Activated T-cell treated with anti-CD3 and anti-CD28 coated beads, Interleukin-2, amount 50 U/mL, for 4 hours (primary cell): ENCODE data around the gene KLHL29. TPM values are rescaled to one million over a fixed set of nuclear protein-coding genes. Genes with fewer than 3 reads are reported as not detected.

Source experiments
- ATAC-seq, 2 donors: fragments of 200-7000 bp; cut with Tn5 transposase; one replicate each; pipeline ENCODE4 v1.10.0; 2021
- DNase-seq: peaks from one replicate; pipeline ENCODE4 v3.0.0-alpha.2; 2020
- H3K27me3 Mint-ChIP-seq: one replicate; pipeline ENCODE4 v1.8.0; 2021; ENCODE audit warnings: low read depth, mixed read lengths
- H3K36me3 Mint-ChIP-seq: one replicate; pipeline ENCODE4 v1.8.0; 2022; ENCODE audit warnings: mixed read lengths; ENCODE audit not compliant: insufficient read depth
- H3K4me1 Mint-ChIP-seq: one replicate; pipeline ENCODE4 v1.8.0; 2021; ENCODE audit warnings: low read depth, mixed read lengths
- H3K4me3 Mint-ChIP-seq: one replicate; pipeline ENCODE4 v1.8.0; 2021; ENCODE audit warnings: mild to moderate bottlenecking, moderate library complexity, mixed read lengths
- H3K9me3 Mint-ChIP-seq: one replicate; pipeline ENCODE4 v1.8.0; 2021; ENCODE audit warnings: mixed read lengths
- total RNA-seq, 3 donors: library from RNA; stranded (reverse); gene quantifications; one replicate each; pipeline ENCODE4 v1.2.1, GENCODE V29; 2021

Gene KLHL29
- total RNA-seq, 3 donors from 2014 or later: 0.82 to 1.5 (median 1.1) TPM

DNA sequence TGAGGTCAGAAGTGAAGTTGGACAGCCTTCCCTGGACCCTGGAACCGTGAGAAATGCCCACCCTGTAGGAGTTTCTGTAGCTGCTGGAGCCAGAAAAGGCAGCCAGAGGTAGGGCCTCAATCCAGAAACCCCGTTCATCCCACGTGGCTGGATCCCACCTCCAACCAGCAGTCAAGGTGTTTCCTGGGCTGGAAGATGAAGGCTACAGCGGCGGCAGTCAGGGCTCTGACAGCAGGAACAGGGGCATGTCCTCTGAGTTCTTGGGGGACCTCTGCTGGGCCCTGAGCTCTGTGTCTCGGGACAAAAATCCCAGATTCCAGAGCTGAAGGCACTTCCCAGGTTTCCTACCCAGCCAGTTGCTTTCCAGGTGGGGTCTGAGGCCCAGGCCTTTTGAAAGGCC lies 218.2 kb downstream of the KLHL29 start:
- H3K4me3 Mint-ChIP-seq: no peak overlapping the region
- DNase-seq (no peak), ATAC-seq (no peak)
- H3K4me1 Mint-ChIP-seq: no peaks in the 10 kb centered on the region
- H3K36me3 Mint-ChIP-seq: no peaks in the 10 kb centered on the region
- no peaks in the 10 kb centered on the region for H3K27me3 Mint-ChIP-seq
- H3K9me3 Mint-ChIP-seq: peaks cover 9% of the 10 kb centered on the region

DNA sequence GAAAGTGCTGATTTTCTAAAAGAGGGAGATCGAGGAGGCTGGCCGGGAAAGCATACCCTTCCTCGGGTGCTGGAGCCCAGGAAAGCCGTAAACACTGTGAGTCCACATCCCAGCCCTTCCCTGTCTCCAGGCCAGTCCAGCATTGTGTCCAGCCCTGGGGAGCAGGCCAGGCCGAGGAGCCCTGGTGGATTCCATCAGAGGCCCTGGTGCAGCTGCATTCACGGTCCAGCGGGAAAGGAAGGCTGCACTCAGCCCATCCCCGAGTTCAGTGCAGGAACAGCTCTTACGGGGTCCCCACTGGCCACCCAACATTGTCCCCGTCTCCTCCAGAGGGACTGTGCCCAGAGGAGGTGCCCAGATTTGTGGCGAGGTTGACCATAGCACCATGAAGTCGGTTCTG lies 218.6 kb downstream of the KLHL29 start:
- ATAC-seq (no peak), DNase-seq (no peak)
- H3K36me3 Mint-ChIP-seq: no peaks in the 10 kb centered on the region
- H3K9me3 Mint-ChIP-seq: peaks cover 9% of the 10 kb centered on the region
- no peaks in the 10 kb centered on the region for H3K4me1 Mint-ChIP-seq
- H3K27me3 Mint-ChIP-seq: no peaks in the 10 kb centered on the region
- no peak overlapping the region for H3K4me3 Mint-ChIP-seq

DNA sequence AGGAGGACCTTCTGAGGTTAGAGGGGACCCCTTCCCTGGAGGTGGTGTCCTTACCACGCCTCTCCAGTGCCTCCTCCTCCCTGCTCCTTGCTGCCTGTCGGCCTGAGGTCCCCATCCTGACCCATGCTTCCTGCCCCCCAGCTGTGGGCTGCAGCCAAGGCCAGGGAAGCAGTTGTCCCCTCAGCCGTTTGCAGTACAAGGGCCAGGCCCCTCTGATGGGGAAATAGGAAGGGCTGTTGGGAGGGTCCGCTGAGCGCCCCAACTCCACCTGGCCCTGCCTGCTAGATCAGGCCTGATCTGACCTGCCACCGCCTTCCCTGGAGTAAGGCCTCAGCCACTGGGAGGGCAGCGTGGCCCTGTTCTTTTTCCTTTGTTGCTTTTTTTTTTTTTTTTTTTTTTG lies 219.8 kb downstream of the KLHL29 start:
- H3K4me3 Mint-ChIP-seq: no peak overlapping the region
- DNase-seq (no peak), ATAC-seq (no peak)
- H3K27me3 Mint-ChIP-seq: peaks cover 8% of the 10 kb centered on the region
- H3K4me1 Mint-ChIP-seq: no peaks in the 10 kb centered on the region
- peaks cover 9% of the 10 kb centered on the region for H3K9me3 Mint-ChIP-seq
- no peaks in the 10 kb centered on the region for H3K36me3 Mint-ChIP-seq

GRCh38 chr2:23605236-23605635 lies 220.3 kb downstream of the KLHL29 start:
- no peaks in the 10 kb centered on the region for H3K36me3 Mint-ChIP-seq
- DNase-seq: no peak
- ATAC-seq: no peak
- peaks cover 9% of the 10 kb centered on the region for H3K27me3 Mint-ChIP-seq
- H3K9me3 Mint-ChIP-seq: peaks cover 9% of the 10 kb centered on the region
- H3K4me1 Mint-ChIP-seq: no peaks in the 10 kb centered on the region
- H3K4me3 Mint-ChIP-seq: no peak overlapping the region

GRCh38 chr2:23606196-23606595 lies 221.2 kb downstream of the KLHL29 start:
- Mint-ChIP-seq H3K4me3 (no peak overlapping the region), H3K4me1 (no peaks in the 10 kb centered on the region), H3K27me3 (peaks cover 9% of the 10 kb centered on the region), H3K36me3 (no peaks in the 10 kb centered on the region), H3K9me3 (peaks cover 13% of the 10 kb centered on the region)
- no peak for DNase-seq
- ATAC-seq: no peak

DNA sequence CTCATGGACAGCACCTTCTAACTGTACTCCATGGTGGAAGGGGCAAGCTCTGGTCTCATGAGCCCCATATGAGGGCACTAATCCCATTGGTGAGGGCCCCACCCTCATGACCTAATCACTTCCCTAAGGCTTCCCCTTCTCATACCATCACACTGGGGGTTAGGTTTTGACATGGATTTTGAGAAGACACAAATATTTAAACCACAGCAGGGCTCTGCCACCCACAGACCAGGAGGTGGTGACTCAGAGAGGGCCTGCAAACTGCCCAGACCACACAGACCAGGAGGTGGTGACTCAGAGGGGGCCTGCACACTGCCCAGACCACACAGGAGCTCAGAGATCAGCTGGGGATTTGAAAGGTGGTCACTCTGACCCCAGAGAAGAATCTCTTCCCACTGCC lies 222.0 kb downstream of the KLHL29 start:
- Mint-ChIP-seq H3K36me3 (no peaks in the 10 kb centered on the region), H3K4me1 (no peaks in the 10 kb centered on the region), H3K9me3 (peaks cover 21% of the 10 kb centered on the region), H3K27me3 (peaks cover 10% of the 10 kb centered on the region), H3K4me3 (no peak overlapping the region)
- ATAC-seq (no peak), DNase-seq (no peak)

DNA sequence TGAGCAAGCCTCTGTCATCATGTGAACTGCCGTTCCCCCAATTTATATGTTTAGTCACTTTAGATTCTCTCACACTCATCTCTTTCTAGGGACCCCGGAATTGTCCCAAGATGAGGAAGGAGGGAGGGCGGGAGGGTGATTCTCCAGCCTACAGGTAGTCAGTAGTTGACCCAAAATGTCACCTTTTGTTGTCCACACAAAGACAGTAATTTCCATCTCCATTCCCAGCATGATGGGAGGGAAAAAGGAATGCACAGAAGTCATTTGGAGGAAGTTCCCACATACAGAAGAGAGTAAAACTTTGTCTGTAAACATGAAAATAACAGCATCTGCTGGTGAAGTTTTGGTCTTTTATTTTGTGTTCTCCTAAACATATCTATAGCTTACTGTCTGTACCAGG lies 222.9 kb downstream of the KLHL29 start:
- no peak for DNase-seq
- no peak for ATAC-seq
- no peaks in the 10 kb centered on the region for H3K4me1 Mint-ChIP-seq
- H3K9me3 Mint-ChIP-seq: peaks cover 22% of the 10 kb centered on the region
- no peaks in the 10 kb centered on the region for H3K36me3 Mint-ChIP-seq
- H3K27me3 Mint-ChIP-seq: peaks cover 10% of the 10 kb centered on the region
- no peak overlapping the region for H3K4me3 Mint-ChIP-seq

DNA sequence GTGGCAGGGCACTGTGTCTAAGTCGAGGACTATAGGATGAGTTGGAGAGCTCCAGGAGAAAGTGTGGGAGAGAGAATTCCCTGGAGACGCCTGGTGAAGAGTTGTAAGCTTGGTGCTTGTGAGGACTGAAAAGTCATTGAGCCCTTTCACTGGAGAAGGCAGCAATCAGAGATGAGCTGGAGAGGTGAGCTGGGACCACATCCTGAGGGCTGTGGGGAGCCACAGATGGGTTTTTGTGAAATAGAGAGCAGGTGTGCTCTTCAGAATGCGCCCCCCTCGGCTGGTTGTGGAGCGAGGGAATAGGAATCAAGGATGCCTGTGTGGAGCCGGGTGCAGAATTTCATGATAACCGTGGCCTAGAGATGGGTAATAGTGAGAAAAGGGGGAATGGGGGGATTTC lies 224.3 kb downstream of the KLHL29 start:
- Mint-ChIP-seq H3K9me3 (peaks cover 22% of the 10 kb centered on the region), H3K36me3 (no peaks in the 10 kb centered on the region), H3K4me3 (no peak overlapping the region), H3K27me3 (peaks cover 10% of the 10 kb centered on the region), H3K4me1 (peaks cover 8% of the 10 kb centered on the region)
- ATAC-seq (no peak), DNase-seq (no peak)

- H3K9me3 Mint-ChIP-seq: peaks cover 15% of the 10 kb centered on the region
- H3K4me3 Mint-ChIP-seq: no peak overlapping the region
- H3K4me1 Mint-ChIP-seq: peaks cover 12% of the 10 kb centered on the region
- H3K36me3 Mint-ChIP-seq: no peaks in the 10 kb centered on the region
- no peak for ATAC-seq
- DNase-seq: no peak
- H3K27me3 Mint-ChIP-seq: peaks cover 10% of the 10 kb centered on the region
Observed at GRCh38 chr2:23611839-23612238, 226.9 kb downstream of the KLHL29 start.

GRCh38 chr2:23614701-23615100 lies 229.7 kb downstream of the KLHL29 start:
- peaks cover 13% of the 10 kb centered on the region for H3K9me3 Mint-ChIP-seq
- H3K4me3 Mint-ChIP-seq: no peak overlapping the region
- DNase-seq (no peak), ATAC-seq (peak; percentile 10 to 34)
- H3K27me3 Mint-ChIP-seq: peaks cover 2% of the 10 kb centered on the region
- no peaks in the 10 kb centered on the region for H3K36me3 Mint-ChIP-seq
- H3K4me1 Mint-ChIP-seq: peaks cover 12% of the 10 kb centered on the region

DNA sequence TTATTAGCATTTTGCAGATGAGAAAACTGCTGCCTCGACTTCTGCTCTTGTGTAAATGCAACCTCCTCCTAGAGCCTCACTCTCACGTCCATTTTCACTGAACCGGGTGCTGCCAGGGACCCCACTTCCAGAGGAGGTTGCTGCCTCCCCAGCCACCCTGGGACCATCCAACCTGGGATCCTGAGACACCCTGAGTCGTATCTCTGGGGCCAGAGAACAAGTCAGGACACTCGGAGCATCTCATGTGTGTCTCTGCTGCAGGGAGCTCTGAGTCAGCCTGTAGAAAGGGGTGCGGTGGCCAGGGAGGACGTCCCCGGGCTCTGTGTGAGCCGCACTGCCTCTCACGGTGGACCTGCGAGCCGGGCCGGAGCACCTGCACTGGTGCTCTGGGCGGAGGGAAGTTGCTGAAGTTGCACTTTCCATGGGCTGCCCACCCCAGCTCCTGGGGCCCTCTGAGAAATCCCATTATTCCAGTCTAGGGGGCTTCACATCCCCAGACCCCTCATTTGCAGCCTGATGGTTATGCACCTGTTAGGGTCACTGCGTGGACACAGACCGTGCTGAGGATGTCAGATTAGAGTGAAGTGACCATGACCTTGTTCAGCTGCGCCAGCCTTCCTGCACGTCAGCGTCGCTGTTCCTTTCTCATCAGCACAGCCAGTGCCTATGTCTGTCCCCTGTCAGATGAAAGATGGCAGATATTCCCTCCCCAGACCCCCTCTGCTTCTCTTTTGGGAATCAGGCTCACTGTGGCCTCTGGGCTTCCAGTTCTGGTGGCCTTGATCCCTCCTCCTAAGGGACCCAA lies 230.4 kb downstream of the KLHL29 start:
- DNase-seq (no peak), ATAC-seq (no peak)
- Mint-ChIP-seq H3K4me3 (no peak overlapping the region), H3K36me3 (no peaks in the 10 kb centered on the region), H3K4me1 (peaks cover 12% of the 10 kb centered on the region), H3K27me3 (peaks cover 2% of the 10 kb centered on the region), H3K9me3 (peaks cover 13% of the 10 kb centered on the region)

- Mint-ChIP-seq H3K36me3 (no peaks in the 10 kb centered on the region), H3K4me1 (peaks cover 12% of the 10 kb centered on the region), H3K9me3 (peaks cover 4% of the 10 kb centered on the region), H3K4me3 (no peak overlapping the region), H3K27me3 (no peaks in the 10 kb centered on the region)
- DNase-seq: no peak
- ATAC-seq: no peak
Observed at GRCh38 chr2:23616630-23617029, 231.7 kb downstream of the KLHL29 start.

GRCh38 chr2:23617167-23617810 lies 232.3 kb downstream of the KLHL29 start:
- no peaks in the 10 kb centered on the region for H3K36me3 Mint-ChIP-seq
- ATAC-seq: no peak
- no peak for DNase-seq
- H3K27me3 Mint-ChIP-seq: no peaks in the 10 kb centered on the region
- no peaks in the 10 kb centered on the region for H3K9me3 Mint-ChIP-seq
- peaks cover 12% of the 10 kb centered on the region for H3K4me1 Mint-ChIP-seq
- no peak overlapping the region for H3K4me3 Mint-ChIP-seq

GRCh38 chr2:23617811-23618215 lies 232.8 kb downstream of the KLHL29 start:
- Mint-ChIP-seq H3K27me3 (no peaks in the 10 kb centered on the region), H3K36me3 (no peaks in the 10 kb centered on the region), H3K4me1 (peaks cover 12% of the 10 kb centered on the region), H3K9me3 (no peaks in the 10 kb centered on the region), H3K4me3 (no peak overlapping the region)
- no peak for ATAC-seq
- DNase-seq: no peak

DNA sequence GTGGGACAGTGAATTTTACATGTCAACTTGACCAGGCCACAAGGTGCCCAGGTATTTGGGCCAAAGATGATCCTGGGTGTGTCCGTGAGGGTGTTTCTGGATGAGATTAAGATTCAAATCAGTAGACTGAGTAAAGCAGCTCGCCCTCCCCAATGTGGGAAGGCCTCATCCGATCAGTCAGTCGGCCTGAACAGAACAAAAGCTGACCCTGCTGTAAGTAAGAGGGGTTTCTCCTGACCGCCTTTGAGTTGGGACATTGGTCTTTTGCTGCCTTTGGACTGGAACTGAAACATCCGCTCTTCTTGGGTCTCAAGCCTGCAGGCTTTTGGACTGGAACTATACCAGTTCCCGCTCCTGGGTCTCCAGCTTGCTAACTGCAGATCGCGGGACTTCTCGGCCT lies 233.3 kb downstream of the KLHL29 start:
- ATAC-seq: no peak
- no peak overlapping the region for H3K4me3 Mint-ChIP-seq
- no peak for DNase-seq
- H3K9me3 Mint-ChIP-seq: peaks cover 1% of the 10 kb centered on the region
- peaks cover 10% of the 10 kb centered on the region for H3K4me1 Mint-ChIP-seq
- no peaks in the 10 kb centered on the region for H3K27me3 Mint-ChIP-seq
- no peaks in the 10 kb centered on the region for H3K36me3 Mint-ChIP-seq
